GM13976 (cell line): ENCODE data around the gene EYS.

Experiments used
- DNase-seq: peaks from one replicate; pipeline ENCODE4 v3.0.0; 2012; ENCODE audit warnings: low spot score
- in situ Hi-C: fragments of 300-500 bp; cut with MboI; formaldehyde crosslinking; loops from one replicate; pipeline ENCODE4 v1.12.0; 2022; ENCODE audit warnings: low sequenced_read_pairs, mixed read lengths, inconsistent platforms; ENCODE audit not compliant: unreplicated experiment
- TF ChIP-seq, protein P1 (sequence below): IDR thresholded peaks from 2 replicates; pipeline ENCODE4 v1.5.1; 2012; ENCODE audit warnings: borderline replicate concordance, mild to moderate bottlenecking; ENCODE audit not compliant: insufficient read depth; ENCODE audit errors: extremely low read depth, missing control alignments, control extremely low read depth

The EYS gene

DNA sequence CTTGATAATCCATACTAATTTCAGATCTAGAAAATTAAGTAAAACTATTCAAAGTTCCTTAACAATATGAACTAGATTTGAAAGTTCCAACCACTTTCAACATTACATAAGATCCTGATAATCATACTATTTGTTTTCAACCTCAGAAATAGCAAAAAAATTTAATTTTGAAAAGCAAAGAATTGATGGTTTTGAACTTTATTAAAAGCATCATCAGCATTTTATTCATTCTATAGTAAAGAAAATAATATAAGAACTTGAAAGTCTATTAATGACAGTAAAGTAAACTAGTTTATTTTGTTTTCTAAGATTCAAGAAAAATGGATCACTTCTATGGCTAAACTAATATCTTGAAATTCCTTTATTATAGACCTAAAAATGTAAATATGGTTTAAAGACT, 26.8 kb downstream of the EYS start:
- in situ Hi-C loops = no loop called here
- DNase-seq = no peak
- TF ChIP-seq, protein P1, sequence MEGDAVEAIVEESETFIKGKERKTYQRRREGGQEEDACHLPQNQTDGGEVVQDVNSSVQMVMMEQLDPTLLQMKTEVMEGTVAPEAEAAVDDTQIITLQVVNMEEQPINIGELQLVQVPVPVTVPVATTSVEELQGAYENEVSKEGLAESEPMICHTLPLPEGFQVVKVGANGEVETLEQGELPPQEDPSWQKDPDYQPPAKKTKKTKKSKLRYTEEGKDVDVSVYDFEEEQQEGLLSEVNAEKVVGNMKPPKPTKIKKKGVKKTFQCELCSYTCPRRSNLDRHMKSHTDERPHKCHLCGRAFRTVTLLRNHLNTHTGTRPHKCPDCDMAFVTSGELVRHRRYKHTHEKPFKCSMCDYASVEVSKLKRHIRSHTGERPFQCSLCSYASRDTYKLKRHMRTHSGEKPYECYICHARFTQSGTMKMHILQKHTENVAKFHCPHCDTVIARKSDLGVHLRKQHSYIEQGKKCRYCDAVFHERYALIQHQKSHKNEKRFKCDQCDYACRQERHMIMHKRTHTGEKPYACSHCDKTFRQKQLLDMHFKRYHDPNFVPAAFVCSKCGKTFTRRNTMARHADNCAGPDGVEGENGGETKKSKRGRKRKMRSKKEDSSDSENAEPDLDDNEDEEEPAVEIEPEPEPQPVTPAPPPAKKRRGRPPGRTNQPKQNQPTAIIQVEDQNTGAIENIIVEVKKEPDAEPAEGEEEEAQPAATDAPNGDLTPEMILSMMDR = no peak

DNA sequence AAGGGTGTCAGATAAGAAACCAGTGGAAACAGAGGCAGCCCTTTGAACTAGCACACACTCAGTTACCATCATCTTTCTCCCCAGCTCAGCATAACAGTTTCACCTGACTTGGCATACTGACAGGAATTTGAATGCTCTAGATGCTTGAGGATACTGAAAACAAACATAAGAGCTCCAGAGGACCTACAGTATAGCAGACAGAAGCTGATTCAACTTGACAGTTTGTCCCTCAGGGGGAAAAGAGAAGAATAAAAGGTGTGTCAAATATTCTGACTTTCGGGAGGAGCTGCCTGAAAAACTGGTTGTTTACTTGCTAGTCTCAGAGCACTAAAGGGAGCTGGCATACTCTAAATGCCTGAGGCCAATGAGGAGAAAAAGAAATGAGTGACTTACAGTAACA, 35.1 kb downstream of the EYS start:
- in situ Hi-C loops = no loop called here
- TF ChIP-seq, protein P1 = no peak
- DNase-seq = no peak

DNA sequence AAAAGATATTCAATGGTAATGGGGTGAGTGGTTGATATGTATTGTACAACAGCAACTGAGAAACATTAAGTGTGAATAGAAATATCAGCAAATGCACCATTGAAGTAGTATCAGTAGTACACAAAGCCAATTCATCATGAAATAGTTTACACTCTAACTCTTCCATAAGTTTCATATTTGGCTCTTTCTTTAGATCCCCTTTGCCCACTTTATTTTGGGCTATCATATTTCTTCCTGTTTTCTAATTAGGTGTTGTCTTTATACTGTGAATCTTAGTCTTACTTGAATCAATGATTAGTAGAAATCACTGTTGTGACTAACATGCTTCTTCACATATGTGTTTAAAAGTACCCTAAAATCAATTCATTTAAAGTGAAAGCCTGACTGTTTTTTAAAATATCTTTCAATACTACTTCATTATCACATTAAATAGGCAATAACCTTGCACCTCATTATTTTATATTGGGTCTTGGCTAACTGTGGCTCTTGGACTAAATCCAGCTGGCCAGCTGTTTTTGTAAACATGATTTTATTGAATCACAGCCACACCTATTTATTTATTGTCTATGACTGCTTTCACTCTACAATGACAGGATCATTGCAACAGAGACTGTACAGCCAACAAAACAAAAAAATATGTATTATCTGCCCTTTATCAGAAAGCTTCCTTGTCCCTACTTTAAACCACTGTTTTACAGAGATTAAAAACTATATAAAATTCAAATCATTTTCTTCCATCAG, 38.9 kb downstream of the EYS start:
- DNase-seq = no peak
- in situ Hi-C loops = no loop called here

DNA sequence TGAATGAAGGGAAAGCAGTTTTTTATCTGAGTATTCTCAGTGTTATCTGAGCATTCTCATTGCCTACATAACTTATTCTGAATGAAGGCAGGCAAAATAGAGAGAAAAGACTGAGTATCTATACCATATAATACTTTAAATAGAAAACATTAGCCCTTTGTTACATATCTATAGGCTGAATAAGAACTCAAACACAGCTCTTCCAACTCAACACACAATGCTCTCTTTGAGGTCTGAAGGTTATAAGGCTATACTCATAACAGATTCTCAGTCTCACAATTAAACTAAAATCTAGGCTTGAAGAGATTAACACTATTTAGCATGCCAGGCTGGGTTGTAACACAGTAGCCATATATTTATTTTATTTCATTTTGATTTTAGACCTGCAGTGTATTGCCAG, 56.9 kb downstream of the EYS start:
- DNase-seq = no peak
- in situ Hi-C loops = no loop called here
- TF ChIP-seq, protein P1 = no peak

More for the DNA sequence above, 38.9 kb downstream of the EYS start:
- TF ChIP-seq, protein P1 = no peak

DNA sequence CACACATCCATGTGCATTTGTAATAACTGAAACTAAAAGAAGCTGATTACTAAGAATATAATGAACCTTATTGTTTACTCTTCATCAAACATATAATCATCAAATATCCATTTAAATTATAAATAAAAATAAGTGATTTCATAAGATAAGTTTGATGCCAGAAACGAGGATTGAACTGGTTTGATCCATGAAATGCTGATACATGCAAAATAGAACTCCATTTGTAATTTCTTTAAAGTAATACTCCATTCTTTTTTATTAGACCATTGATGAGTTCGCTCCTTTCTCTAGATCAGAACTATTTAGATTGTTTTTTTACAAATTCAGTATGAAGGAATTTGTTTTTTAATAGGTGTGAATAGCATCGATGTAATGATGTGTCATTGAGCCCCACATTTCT, 57.6 kb downstream of the EYS start:
- no peak for DNase-seq
- TF ChIP-seq, protein P1 = no peak
- in situ Hi-C loops = no loop called here

DNA sequence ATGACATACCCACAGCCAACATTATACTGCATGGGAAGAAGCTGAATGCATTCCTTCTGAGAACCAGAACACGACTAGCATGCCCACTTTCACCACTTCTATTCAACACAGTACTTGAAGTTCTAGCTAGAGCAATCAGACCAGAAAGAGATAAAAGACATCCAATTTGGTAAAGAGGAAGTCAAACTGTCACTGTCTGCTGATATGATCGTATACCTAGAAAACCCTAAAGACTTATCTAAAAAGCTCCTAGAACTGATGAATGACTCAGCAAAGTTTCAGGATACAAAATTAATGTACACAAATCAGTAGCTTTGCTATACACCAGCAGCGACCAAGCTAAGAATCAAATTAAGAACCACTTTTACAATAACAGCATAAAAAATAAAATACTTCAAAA, 60.5 kb downstream of the EYS start:
- DNase-seq = no peak
- in situ Hi-C loops = no loop called here
- TF ChIP-seq, protein P1 = no peak

DNA sequence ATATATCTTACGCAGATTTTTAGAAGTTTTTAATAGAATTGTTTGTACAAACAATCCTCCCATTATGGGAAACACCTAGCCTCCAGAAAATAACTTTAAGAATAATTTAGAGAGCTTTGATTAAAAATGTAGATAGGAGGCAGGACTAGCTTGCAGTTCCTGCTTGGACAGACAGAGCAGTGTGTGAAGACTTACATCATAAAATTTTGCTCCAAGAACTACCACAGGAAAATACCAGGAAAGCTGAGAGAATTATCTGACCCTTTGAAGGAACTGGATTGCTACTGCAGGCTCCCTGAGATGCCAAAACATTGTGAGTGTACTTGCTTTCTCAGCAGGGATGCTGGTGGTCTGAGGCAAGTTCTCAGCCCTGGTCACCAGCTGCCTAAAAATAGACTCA, 64.2 kb downstream of the EYS start:
- no peak for DNase-seq
- TF ChIP-seq, protein P1 = no peak
- in situ Hi-C loops = no loop called here
